Motor neuron (in vitro differentiated cells): ENCODE data around the gene METRNL. TPM values are rescaled to one million over a fixed set of nuclear protein-coding genes. Genes with fewer than 3 reads are reported as not detected.

Source experiments
- ATAC-seq, 8 experiments: fragments of 200-7000 bp; cut with Tn5 transposase; replicated peaks in 6 of 8; 2 replicates each; pipeline ENCODE4 v1.8.0; 2021; ENCODE audit warnings: mild to moderate bottlenecking in 8 of 8, moderate library complexity in 8 of 8
- H3K27ac ChIP-seq, 2 donors: fragments of 250-450 bp; sonication (Bioruptor Pico); 2 replicates each; pipeline ENCODE4 v1.9.0; 2021; ENCODE audit warnings: antibody characterized with exemption in 2 of 2, mild to moderate bottlenecking in 2 of 2, moderate library complexity in 1 of 2
- H3K4me1 ChIP-seq, 2 donors: fragments of 250-450 bp; sonication (Bioruptor Pico); replicated peaks in 1 of 2; 2 replicates each; pipeline ENCODE4 v1.6.1; 2021; ENCODE audit warnings: antibody characterized with exemption in 2 of 2, mild to moderate bottlenecking in 2 of 2, moderate library complexity in 1 of 2
- H3K4me3 ChIP-seq, 5 donors: fragments of 250-450 bp; sonication (Bioruptor Pico); 2 replicates each; pipeline ENCODE4 v1.9.0; 2021; ENCODE audit warnings: antibody characterized with exemption in 5 of 5, mild to moderate bottlenecking in 5 of 5, moderate library complexity in 4 of 5
- WGBS, 10 experiments: fragments of 450-650 bp; shearing (Covaris generic); methylation state at CpG; one replicate each; pipeline ENCODE4 v1.0.0; 2022; 5-methylcytosine and 5-hydroxymethylcytosine counted together
- in situ Hi-C, 9 experiments: fragments of 400-800 bp; cut with MboI; loops; one replicate each; pipeline ENCODE4 v1.15.0; 2021; ENCODE audit warnings: low sequenced_read_pairs in 9 of 9, low pct_unique_long_range_greater_than_20kb in 2 of 9; ENCODE audit not compliant: unreplicated experiment in 9 of 9
- total RNA-seq, 8 experiments: library from RNA; unstranded; fragments of 300-600 nt; gene quantifications; 2 replicates each; pipeline versions ENCODE4 v1.2.3 to v1.2.4, GENCODE V29; 2022

METRNL gene
- total RNA-seq, 8 experiments from 2014 or later: 1.5 to 122 (median 6.3) TPM

GRCh38 chr17:83071966-83072562 is 7.3 kb upstream of the METRNL start:
- WGBS, 10 experiments: 43 to 82% (median 65%) methylated on average over 2 to 6 of the region's 10 CpGs; no CpG with 5 or more reads in 2 of the 10 experiments
- peaks cover 0 to 12% of the 10 kb centered on the region in 2 donors for H3K4me1 ChIP-seq
- no peak overlapping the region for H3K4me3 ChIP-seq
- H3K27ac ChIP-seq: no peak overlapping the region
- in situ Hi-C loops: no loop called here
- ATAC-seq: no peak

- in situ Hi-C loops: no loop called here
- peaks cover 0 to 12% of the 10 kb centered on the region in 2 donors for H3K4me1 ChIP-seq
- H3K4me3 ChIP-seq: no peak overlapping the region
- no peak overlapping the region for H3K27ac ChIP-seq
- ATAC-seq: peak in 1 of 8 experiments; percentile 3
- WGBS, 10 experiments: no CpG with 5 or more reads among the region's 28 CpGs
Measured at GRCh38 chr17:83072600-83073358, 6.6 kb upstream of the METRNL start.

GRCh38 chr17:83073389-83074063 is 5.9 kb upstream of the METRNL start:
- peak in 7 of 8 experiments; percentile 5 to 97 (median 41) for ATAC-seq
- in situ Hi-C loops: no loop called here
- 20 to 93% (median 50%) methylated on average over 1 to 5 of the region's 32 CpGs; no CpG with 5 or more reads in 6 of the 10 experiments for WGBS, 10 experiments

GRCh38 chr17:83074486-83075223 is 4.8 kb upstream of the METRNL start:
- WGBS, 10 experiments: 67 to 92% (median 84%) methylated on average over 2 to 21 of the region's 45 CpGs; no CpG with 5 or more reads in 4 of the 10 experiments

More at GRCh38 chr17:83073389-83074063, 5.9 kb upstream of the METRNL start:
- H3K4me1 ChIP-seq: peaks cover 0 to 18% of the 10 kb centered on the region in 2 donors
- H3K4me3 ChIP-seq: no peak overlapping the region
- no peak overlapping the region for H3K27ac ChIP-seq

GRCh38 chr17:83075270-83075880 is 4.0 kb upstream of the METRNL start:
- ATAC-seq: no peak
- Histone ChIP-seq H3K4me1 (peaks cover 0 to 12% of the 10 kb centered on the region in 2 donors), H3K4me3 (no peak overlapping the region), H3K27ac (no peak overlapping the region)
- in situ Hi-C loops: no loop called here
- WGBS, 10 experiments: 74 to 100% (median 84%) methylated on average over 2 to 13 of the region's 21 CpGs; no CpG with 5 or more reads in 2 of the 10 experiments

More at GRCh38 chr17:83074486-83075223, 4.8 kb upstream of the METRNL start:
- no peak for ATAC-seq
- Histone ChIP-seq H3K4me3 (no peak overlapping the region), H3K27ac (no peak overlapping the region), H3K4me1 (peaks cover 0 to 18% of the 10 kb centered on the region in 2 donors)
- in situ Hi-C loops: no loop called here

- no peak for ATAC-seq
- in situ Hi-C loops: no loop called here
- H3K4me3 ChIP-seq: no peak overlapping the region
- peaks cover 0 to 13% of the 10 kb centered on the region in 2 donors for H3K4me1 ChIP-seq
- 50 to 100% (median 60%) methylated on average over 1 to 3 of the region's 6 CpGs; no CpG with 5 or more reads in 5 of the 10 experiments for WGBS, 10 experiments
- H3K27ac ChIP-seq: no peak overlapping the region
Measured at GRCh38 chr17:83076938-83077337, 2.5 kb upstream of the METRNL start.

GRCh38 chr17:83077411-83077810 is 2.0 kb upstream of the METRNL start:
- no peak for ATAC-seq
- Histone ChIP-seq H3K27ac (no peak overlapping the region), H3K4me1 (peaks cover 0 to 15% of the 10 kb centered on the region in 2 donors), H3K4me3 (no peak overlapping the region)
- in situ Hi-C loops: no loop called here
- WGBS, 10 experiments: 0 to 64% (median 21%) methylated on average over 1 to 11 of the region's 11 CpGs; no CpG with 5 or more reads in 4 of the 10 experiments

- no peak overlapping the region for H3K27ac ChIP-seq
- H3K4me3 ChIP-seq: peak overlapping the region in 2 of 5 donors; percentile 86 to 97
- in situ Hi-C loops: no loop called here
- no peak for ATAC-seq
- peaks cover 0 to 16% of the 10 kb centered on the region in 2 donors for H3K4me1 ChIP-seq
- 50 to 71% (median 60%) methylated on average over 2 of the region's 7 CpGs; no CpG with 5 or more reads in 7 of the 10 experiments for WGBS, 10 experiments
Measured at GRCh38 chr17:83077939-83078338, 1.5 kb upstream of the METRNL start.

- WGBS, 10 experiments: 0 to 33% (median 5%) methylated on average over 2 to 8 of the region's 93 CpGs; no CpG with 5 or more reads in 5 of the 10 experiments
- Histone ChIP-seq H3K4me1 (peaks cover 0 to 23% of the 10 kb centered on the region in 2 donors), H3K4me3 (peak overlapping the region; percentile 34 to 97 (median 71)), H3K27ac (no peak overlapping the region)
- peak in 5 of 8 experiments; percentile 3 to 35 (median 25) for ATAC-seq
- in situ Hi-C loops: no loop called here
Measured at GRCh38 chr17:83078378-83079351, 744 bp upstream of the METRNL start.

- peak overlapping the region; percentile 34 to 97 (median 71) for H3K4me3 ChIP-seq
- H3K27ac ChIP-seq: peak overlapping the region in 1 of 2 donors; percentile 42
- peak in 6 of 8 experiments; percentile 17 to 43 (median 25) for ATAC-seq
- WGBS, 10 experiments: 0% methylated on average over 3 of the region's 127 CpGs; no CpG with 5 or more reads in 9 of the 10 experiments
- in situ Hi-C loops: no loop called here
- H3K4me1 ChIP-seq: peaks cover 0 to 29% of the 10 kb centered on the region in 2 donors
Measured at GRCh38 chr17:83079766-83080578, 563 bp downstream of the METRNL start.

GRCh38 chr17:83080579-83080857 is 1.1 kb downstream of the METRNL start:
- WGBS, 10 experiments: no CpG with 5 or more reads among the region's 44 CpGs
- peak in 4 of 8 experiments; percentile 1 to 39 (median 33) for ATAC-seq
- in situ Hi-C loops: no loop called here
- Histone ChIP-seq H3K4me3 (peak overlapping the region; percentile 34 to 97 (median 71)), H3K4me1 (peaks cover 0 to 29% of the 10 kb centered on the region in 2 donors), H3K27ac (peak overlapping the region in 1 of 2 donors; percentile 23)
